A549 treated with AZD2906 at 1 μM for 4 hours (cell line): Measurements from ENCODE around the gene CD300C. TPM values are rescaled to one million over a fixed set of nuclear protein-coding genes. Genes with fewer than 3 reads are reported as not detected.

Source experiments
- total RNA-seq: library from RNA; stranded (reverse); fragments of 200-300 nt; extraction: Qiagen RNA extraction; gene quantifications from 5 replicates; pipeline ENCODE4 v1.2.3, GENCODE V29; 2022

CD300C gene
- 0.31 to 0.51 TPM (median 0.41 TPM) in 5 replicates for total RNA-seq

GRCh38 chr17:74545843-74546230 is at the start of gene CD300C:
Gene CD300C, minus strand, starts transcription at chr17:74546115. Its CDS starts 333 bp downstream, at chr17:74545782.

DNA sequence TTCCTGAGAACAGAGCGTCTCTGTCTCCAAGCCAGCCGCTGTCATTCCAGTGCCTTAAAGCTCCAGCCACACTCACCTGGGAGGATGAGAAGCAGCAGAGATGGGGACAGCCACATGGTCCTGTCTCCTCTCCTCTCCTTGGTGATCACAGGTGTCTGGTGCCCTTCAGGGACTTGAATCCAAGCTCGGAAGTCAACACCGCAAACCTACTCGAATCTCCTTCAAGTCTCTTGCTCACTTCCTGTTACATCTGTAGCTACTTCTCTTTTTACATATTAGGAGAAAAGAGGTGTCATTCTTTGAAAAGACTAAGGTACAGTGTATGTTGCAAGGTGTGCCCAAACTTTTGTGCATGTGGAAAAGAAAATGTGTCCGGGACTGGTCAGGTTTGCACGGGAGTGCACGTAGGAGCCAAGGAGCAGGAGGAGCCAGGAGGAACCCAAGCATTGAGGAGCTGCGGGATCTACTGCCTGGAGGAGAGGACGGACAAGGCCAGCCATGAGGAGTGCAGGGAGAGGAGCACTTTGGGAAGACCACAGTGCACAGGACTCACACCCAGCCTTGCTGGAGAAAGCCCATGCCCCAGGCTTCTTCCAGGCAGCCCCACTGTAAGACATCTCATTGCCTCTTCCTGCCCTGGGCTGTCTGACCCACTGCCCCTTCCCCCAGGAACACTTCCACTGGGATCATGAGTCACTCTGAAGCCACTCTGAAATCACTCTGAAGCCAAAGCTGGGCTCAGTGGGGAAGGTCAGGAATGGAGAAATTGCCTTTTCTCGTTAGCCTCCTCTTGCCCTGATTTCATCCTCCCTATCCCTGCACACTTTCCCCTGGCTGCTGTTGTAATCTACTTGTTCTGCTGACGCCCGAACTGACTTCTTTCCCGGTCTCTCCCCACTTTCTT is 46.4 kb upstream of the CD300C start, which contains the start of gene CD300LD:
Gene CD300LD (minus strand): TSS at position 197 of the 904 bp plus-strand sequence. CDS start 81 bp downstream, at position 116.

GRCh38 chr17:74567397-74567796 is 21.5 kb upstream of the CD300C start, which contains the start of gene CD300H:
Gene CD300H, minus strand, starts transcription at chr17:74567509.

GRCh38 chr17:74531231-74531761 is 14.6 kb downstream of the CD300C start, which contains the start of gene CD300LB:
Gene CD300LB, minus strand, starts transcription at chr17:74531475. Its CDS starts 125 bp downstream, at chr17:74531350.

Other genes with a start within 250 kb of the CD300C start
- 0.02 to 0.05 TPM (median 0.02 TPM) in 3 of 5 replicates, not detected in the others for gene KIF19, start 219.9 kb downstream of the CD300C start, total RNA-seq
- gene BTBD17, start 184.2 kb downstream of the CD300C start, total RNA-seq = 0.03 to 0.05 TPM in 2 of 5 replicates, not detected in the others
- not detected in 5 replicates for gene GPR142, start 178.6 kb downstream of the CD300C start, total RNA-seq
- 45.9 to 65.0 TPM (median 59.4 TPM) in 5 replicates for gene GPRC5C, start 114.0 kb downstream of the CD300C start, total RNA-seq
- gene CD300A, start 79.5 kb downstream of the CD300C start, total RNA-seq = 0.06 TPM in 1 of 5 replicates, not detected in the others
- 0.05 to 0.14 TPM (median 0.05 TPM) in 4 of 5 replicates, not detected in the other for gene CD300LB, start 14.6 kb downstream of the CD300C start, total RNA-seq
- 0.12 to 0.72 TPM (median 0.43 TPM) in 4 of 5 replicates, not detected in the other for gene CD300H, start 21.4 kb upstream of the CD300C start, total RNA-seq
- gene CD300LD, start 46.2 kb upstream of the CD300C start, total RNA-seq = not detected in 5 replicates
- not detected in 5 replicates for gene CD300E, start 77.6 kb upstream of the CD300C start, total RNA-seq
- gene CD300LF, start 166.8 kb upstream of the CD300C start, total RNA-seq = not detected in 5 replicates
- gene RAB37, start 191.1 kb upstream of the CD300C start, total RNA-seq = 0.87 to 1.4 TPM (median 1.2 TPM) in 5 replicates
- 35.6 to 44.7 TPM (median 41.4 TPM) in 5 replicates for gene NHERF1, start 202.5 kb upstream of the CD300C start, total RNA-seq
- 48.3 to 56.2 TPM (median 54.1 TPM) in 5 replicates for gene NAT9, start 230.2 kb upstream of the CD300C start, total RNA-seq